GM18520 (cell line): ENCODE measurements around the gene SFXN5.

Experiments used
- ATAC-seq: cut with Tn5 transposase; IDR thresholded peaks from one replicate; pipeline ENCODE4 v1.9.1; 2021; ENCODE audit not compliant: unreplicated experiment

SFXN5 gene

DNA sequence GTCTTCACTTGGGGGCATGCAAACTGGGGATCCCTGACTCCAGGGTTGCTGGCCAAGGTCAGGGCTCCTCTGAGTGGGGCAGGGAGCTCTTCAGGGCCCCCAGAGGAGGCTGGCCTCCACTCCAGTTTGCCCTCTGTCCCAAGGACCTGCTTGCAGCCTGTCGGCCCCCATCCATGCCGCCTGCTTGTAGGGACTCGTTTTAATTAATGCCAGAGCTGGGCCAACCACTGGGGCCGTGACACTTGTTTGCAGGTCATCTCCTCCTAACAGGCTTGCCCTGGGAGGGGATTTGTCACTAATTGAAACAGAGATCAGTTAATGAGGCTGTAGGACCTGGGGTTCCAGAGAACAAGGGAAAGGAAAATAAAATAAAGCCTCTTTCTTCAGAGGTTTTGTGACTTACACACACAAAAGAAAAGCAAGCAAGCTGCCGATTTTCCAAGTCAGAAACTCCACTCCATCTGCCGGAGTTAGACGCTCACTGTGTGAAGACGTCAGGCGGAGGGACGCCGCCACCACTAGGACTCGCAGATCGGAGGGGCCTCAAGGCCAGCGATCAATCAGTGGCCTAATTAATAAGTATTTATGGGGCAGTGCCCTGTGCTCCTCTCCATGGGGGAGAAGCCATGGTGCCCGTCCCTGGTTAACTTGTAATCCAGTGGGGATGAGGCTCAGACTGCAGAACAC, 75.9 kb downstream of the SFXN5 start:
- no peak for ATAC-seq

DNA sequence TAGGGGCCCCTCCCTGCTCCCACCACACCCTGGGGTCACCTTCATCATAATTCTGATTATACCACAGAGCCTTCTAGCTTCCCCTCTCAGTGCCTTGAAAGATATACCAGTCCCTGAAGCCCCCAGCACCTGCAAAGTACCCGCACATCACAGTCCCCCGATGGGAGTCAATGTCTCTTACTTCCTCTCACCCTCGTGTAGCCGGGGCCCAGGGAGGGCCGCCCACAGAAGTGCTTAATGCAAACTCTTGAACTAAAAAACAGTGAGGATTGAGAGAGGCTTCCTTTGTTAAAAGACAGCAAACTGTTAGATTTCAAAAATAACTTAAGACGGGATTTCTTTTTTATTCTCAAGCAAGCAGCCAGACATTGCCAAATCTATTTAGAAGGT, 76.5 kb downstream of the SFXN5 start:
- ATAC-seq = no peak

DNA sequence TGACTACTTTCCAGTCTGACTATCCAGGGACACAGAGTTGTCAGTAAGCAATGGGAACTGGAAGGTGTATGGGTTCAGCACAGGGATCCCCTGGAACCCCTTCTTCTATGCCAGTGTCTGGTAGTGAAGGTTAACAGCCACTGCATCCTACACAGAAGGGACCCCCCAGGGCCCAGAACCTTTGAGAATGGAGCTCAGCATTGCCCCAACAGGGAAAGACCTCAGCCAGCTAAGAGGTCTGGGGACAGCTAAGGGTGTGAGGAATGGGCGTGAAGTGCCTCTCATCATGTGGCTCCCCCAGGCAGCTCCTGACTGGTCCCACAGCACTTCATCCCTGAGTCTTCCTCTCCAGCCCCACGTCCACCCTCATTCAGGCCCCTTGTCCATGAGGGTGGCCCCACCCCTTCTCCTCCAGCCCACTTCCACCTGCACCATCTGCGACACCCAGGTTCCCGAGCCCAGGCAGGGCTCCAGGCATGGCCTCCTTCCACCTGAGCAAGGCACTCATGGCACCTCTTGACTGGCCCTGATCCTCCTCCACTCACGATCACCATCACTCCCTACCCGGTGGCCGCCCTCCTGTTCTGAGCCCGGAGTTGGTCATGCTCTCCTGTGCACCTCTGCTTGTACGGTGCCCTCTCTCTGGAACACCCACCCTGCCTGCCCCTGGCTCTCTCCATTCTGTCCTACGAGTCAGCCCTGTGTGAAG, 77.1 kb downstream of the SFXN5 start:
- ATAC-seq = no peak

DNA sequence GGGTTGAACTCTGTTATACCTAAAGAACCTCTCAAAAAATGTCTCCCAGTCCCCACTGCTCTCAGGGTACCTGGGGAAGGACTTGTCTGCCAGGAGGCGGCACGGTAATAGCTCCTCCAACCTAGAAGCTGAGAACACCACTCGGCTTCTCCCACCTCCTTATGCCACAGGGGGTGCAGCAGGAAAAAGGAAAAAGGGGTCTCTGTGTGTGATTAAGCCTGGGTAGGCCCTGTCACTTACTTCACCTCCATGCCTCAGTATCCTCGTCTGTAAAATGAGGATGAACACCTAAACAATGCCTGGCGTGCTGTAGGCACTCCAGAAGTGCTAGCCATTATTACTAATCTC, 77.6 kb downstream of the SFXN5 start:
- no peak for ATAC-seq

DNA sequence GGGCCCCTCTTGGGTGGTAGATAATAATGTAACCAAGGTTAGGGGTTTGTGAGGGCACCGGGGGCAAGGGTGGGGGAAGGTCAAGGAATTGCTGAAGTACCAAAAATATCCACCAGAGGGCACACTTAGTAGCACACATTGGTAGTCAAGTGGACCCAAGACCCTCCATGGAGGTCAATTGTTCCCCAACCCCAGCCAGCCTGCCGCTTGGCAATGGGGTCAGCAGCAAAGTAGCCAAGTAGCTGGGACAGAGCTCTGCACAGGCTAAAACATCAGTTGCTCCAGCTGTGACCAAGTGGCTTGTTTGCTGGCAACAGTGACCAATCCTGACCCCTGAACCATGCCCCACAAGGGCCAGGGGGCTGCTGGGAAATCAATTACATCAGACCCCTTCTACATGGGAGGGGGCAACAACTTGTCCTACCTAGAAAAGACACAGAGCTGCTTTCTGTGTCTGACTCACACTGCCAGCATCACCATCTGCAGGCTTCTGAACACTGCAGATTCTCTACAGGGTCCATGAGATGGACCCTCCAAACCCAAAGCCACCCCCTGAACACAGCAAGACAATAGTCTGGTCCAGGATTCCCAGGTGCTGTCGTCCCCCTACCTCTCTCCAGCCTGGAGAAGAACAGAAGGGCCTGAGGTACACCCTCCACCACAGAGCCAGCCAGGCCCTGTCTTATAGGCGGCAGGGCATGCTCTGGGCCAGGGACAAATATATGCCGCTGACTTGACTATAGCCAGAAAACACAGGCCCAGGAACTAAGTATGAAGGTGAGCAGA, 78.2 kb downstream of the SFXN5 start:
- ATAC-seq = no peak

DNA sequence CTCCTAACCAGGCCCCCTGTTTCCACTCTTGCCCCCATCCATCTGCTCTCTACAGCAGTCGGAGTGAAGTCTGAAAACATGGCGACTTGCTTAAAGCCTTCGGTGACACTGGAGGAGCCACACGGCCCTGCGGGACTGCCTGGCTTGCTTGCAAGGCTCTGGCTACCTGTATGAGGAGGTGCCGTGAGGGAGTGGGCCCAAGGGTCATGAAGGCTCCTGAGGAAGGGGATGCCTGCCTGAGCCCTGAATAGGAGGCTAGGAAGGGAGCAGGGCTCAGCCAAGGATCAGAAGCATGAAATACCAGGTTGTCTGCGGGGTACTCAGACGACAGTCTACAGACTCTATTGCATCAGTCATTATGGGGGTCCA, 78.8 kb downstream of the SFXN5 start:
- no peak for ATAC-seq

DNA sequence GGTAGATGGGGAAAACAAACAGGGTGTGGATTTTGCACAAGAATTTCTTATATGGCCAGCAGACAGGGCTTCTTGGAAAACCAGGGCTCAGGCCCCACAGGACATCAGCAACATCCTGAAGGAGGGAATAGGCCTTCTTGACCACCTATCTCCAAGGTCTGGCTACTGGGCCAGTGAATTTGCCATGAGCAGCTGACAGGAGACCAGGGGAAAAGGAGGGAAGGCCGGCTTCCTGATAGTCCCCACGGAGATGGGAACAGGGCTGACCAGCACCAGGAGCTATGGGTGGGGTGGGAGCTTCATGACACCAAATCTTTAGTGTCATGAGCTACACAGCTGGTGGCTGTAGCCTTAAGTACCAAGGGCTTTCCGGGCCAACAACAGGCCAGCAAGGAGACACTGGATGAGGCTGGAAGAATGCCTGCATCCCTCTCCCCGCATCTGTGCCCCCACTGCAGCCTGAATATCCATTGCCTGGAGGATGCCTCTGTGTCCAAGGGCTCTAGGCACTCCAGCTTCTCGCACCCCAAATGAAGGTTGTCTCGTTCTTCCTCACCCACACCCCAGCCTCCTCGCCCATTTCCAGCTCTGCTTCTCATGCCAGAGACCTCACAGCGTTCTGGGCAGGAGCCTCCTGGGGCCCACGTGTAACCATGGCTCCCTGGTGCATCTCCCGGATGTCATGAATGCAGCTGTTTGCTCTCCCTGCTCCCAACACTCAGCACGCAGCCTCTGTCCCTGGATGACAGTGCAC, 79.4 kb downstream of the SFXN5 start:
- ATAC-seq = no peak

DNA sequence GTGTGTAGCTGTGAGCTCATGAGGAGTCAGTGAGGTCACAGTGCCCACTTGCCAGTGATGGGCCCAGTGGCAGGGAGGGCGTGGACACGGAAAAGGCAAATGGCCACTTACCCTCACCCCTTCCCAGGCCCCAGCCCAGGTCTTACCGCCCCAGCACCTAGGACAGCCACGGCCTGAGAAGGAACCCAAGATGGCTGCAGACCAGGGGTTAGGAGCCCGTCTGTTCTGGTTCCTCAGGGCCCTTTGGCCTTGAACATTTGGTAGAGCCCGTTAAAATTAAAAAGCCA, 80.1 kb downstream of the SFXN5 start:
- ATAC-seq = no peak

DNA sequence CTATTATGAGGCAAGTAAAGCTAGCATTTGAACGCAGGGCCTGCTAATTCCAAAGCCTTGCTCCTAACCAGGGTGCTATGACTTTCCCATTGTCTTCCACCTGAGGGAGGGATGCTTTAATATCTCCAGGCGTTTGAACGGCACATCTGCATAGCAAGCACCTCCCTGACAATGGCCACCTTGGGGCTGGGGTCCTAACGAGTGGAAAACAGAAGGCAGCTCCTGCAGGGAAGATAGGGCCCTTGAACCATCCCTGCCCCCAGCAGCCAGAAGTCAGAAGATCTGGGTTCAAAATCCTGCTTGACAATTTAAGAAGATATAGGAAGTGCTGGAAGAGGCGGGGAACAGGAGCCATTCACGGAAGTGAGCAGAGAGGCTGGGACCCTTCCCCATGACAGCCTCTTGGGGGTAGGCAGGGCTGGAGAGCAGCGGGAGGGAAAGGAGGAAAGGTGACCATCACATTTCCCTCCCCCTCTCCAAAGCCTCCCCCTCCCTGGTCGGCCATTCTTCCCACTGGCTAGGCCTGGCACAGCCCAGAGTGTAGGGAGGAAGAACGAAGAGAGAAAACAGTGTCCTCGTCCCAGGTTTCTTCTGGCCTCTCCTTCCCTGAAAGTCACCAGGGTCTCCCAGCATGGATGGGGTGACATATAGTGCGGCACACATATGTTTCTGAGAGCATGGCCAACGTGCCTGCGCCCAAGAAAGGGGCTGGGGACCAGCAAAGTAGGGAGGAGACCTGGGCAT, 80.6 kb downstream of the SFXN5 start:
- ATAC-seq = no peak

DNA sequence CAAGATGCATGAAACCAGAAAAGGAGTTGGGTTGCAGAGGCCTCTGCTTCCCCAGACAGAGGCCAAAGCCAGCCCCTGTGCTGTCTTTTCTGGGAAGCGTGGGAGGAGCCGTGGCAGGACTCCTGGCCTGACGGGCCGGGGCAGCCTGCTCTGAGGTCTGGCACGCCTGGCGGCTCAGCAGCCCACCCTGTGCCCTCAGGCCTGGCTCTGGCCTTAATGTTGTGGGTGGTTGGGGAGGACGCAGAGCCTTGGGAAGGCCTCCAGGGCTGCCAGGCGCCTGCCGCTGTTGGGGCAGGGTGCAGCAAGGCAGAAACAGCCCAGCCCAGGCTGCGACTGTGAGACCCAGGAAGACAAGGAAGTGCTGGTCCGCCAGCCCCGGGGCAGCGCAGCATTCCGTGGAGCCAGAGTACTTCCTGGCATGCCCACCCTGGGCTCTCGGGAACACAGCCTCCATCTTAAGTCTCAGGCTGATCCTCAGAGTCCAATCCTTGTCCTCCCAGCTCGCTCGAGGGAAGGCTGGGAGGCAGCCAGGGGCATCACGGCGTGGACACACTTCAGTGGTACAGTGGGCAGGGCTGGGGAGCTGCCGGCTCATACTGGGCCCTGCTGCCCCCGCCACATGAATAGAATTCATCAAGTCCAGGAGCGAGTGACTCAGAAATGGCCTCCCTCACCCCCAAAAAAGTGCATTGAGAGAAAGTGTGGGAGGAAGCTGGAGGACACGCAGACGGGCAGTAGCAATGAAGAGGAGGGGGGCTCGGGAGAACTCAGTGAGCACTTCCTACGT, 81.5 kb downstream of the SFXN5 start:
- ATAC-seq = no peak

DNA sequence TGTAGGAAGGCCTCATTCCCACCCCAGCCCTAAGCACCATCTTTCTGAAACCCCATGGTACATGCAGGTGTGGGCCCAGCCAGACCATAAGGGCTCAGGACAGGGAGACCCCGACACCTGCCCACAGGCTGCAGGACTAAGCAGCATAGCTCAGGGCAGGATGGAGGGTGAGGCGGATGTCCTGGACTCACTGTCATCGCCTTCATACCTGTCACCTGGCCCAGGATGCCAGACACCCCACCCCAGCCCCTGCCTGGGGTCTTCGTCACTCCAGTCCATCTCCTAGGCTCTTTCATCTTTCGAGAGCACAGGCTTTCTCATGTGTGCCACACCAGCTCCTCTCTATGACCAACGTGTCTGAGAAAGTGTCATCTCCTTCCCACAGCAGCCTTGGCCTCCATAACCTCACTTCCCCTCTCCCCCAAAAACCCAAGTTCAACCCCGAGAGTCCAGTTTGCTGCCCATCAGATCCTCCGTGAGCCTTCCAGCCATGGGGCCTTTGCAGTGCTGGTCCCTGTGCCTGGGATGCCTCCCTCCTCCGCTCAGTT, 82.7 kb downstream of the SFXN5 start:
- ATAC-seq = no peak

DNA sequence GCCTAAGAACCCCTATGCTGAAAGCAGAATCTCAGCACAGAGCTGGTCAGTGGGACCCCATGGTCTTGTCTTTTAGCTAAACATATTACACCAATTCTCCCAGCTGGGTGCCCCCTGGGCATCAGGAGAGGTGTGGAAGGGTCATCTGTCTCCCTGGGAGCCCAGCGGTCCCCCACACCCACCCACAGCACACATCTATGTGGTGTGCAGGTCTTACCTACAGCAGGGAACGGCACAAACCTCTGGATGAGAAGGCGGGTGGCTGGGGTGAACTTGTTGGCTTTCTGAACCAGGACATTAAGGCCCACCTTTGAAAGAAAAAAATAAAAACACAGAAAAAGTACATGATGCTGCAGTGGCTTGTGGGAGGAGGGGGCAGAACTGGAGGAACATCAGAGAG, 83.5 kb downstream of the SFXN5 start:
- ATAC-seq = no peak

DNA sequence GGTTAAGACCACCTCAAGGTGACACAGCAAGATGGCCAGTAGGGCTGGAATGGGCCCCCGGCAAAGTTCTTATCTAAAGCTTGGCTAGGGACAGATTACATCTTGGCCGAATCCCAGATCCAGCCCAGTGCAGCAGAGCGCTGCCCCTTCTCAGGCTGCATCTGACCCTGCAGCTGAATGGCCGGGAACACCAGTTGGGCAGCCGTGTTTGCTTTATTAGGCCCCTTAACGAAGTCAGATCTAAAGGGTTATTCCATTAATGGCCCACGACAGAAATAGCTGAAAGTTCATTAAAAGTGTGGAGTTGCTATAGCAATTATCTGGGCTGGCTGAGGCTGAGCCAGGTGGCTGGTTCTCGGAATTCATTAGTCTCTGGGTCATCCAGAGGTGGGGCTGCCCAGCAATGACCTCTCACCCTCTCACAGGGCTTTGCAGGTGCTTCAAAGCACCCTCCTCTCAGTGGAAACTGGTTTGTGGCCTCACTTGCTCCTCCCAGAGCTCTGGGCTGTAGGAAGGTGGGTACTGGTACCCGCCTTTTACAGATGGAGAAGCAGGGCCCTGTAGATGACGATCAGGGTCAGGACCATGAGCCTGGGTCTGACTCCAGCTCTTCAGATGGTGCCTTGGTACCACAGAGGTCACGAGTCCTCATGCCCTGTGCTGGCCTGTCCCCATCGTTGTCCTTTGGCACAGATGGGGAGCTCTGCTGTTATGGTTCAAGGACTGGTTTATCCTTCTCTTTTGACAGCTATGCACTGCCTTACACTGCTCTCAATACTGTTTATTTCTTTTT, 85.4 kb downstream of the SFXN5 start:
- ATAC-seq = no peak

DNA sequence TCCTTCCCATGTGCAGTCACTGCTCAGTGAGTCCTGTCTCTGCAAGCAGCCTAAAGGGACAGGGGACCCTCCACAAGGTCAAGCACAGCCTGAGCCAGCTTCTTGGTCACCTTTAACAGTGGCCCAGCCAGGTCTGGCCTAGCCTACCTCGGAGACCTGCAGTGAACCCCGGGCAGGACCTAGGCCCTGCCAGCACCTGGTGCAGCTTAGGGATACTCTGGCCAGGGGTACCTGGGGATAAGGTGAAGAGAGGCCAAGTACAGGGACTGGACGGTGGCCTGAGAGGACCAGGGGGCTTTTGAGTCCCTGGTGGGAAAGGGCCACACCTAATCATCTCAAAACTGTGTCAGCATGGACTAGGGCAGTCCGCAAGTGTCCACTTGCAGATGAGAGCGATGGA, 86.4 kb downstream of the SFXN5 start:
- no peak for ATAC-seq

DNA sequence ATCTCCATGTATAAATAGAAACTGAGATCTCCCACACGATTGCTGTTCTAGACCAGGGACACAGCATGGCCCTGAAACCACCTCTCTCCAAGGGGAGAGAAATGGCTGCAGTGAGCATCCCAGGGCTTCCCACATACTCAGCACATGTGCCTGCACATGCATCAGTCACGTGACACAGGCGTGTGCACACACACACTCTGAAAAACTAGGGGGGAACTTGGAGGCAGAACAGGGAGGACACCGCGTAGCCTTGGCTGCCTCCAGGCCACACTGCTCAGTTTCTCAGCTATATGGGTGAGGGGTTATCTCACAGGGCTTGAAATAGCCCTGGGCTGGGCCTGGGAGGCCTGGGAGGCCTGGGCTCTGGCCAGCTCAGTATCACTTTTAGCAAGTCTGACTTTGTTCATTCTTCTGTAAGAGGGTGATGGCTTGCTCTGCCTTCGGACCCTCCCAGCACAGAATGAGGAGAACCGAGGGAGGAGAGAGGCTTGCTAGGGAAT, 87.3 kb downstream of the SFXN5 start:
- no peak for ATAC-seq

DNA sequence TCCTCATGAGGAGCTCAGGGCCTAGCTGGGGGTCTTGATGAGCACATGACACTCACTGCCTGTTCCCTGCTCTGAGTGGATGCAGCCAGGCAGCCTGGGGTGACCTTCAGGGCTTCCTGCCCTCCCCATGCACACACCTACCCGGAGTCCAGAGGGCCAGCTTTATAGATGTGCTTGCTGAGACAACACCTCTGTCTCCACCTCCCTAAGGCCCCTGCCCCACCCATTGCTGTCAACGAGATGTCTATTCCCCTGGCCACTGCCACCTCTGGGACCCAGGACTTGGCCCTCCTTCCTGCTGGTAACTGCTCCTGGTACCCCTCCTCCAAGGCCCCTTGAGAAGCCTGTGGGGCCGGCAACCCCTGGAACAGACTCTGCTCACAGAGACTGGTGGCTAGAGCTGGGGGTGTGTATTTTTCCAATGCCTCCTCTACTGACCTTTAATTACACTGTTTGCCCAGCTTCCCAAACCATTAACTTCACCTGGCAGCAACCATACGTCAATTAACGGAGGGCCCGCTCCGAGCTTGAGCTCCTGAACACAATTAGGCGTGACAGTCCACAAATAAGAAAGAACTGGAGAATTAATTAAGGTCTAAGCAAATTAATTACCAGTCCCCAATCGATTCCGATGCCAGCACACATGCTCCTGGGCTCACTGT, 87.9 kb downstream of the SFXN5 start:
- no peak for ATAC-seq

DNA sequence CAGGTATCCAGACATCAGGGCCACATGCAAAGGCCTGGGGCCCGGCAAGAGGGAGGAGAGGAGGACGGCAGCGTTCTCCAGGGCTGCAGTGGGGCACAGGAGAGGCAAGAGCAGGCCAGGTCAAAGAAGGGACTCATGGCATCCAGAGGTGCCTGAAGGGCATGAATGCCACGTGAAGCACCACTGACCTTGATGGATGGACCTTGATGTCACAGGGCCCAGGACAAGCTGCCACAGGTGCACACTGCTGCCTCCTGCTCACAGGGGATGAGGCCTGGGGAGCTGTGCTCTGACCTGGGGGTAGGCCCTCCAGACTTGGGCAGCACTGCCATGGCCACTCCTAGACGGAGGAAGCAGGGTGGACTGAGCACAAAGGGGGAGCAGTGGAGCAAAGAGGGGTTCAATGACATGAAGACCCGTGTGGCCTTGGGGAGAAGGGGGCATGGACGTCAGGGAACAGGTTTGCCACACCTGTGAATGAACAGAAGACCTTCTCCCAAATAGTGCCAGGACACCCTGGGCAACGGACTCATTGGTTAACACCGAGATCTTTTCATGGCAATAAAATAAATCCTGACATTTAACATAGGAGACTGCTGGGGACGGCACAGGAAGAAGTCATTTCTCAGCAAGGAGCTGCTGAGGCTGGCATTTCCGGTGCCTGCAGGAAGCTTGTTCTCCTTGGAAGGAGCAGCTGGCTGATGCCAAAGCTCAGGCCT, 88.6 kb downstream of the SFXN5 start:
- ATAC-seq = no peak

DNA sequence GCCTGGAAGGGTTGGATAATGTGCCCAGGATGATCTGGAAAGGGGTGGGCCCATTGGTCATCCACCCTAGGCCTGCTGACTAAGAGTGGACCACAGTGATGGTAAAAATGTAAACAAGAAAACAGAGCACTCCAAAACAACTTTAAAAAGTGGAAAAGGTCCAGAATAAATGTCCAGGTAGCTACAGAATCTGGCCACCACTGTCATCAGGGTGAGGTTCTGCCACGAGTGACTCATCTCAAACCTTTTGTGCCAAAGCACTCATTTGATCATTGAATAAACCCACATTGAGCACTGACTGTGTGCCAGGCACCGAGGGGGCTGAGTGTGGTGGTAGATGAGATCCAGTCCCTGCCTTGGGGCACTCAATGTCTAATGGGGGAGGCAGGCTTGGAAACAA, 89.3 kb downstream of the SFXN5 start:
- no peak for ATAC-seq
